Uterus (tissue), 2 donors: Measurements from ENCODE around the gene ITGAL.

Source experiments
- CTCF ChIP-seq, 4 experiments: fragments of 200-600 bp in 2 of 4; fragments of 450-650 bp in 2 of 4; sonication (generic) in 2 of 4; IDR thresholded peaks; one replicate each; pipeline ENCODE4 v1.5.1; 2016 to 2019; ENCODE audit warnings: antibody characterized with exemption in 4 of 4, mild to moderate bottlenecking in 2 of 4, moderate library complexity in 1 of 4
- POLR2A ChIP-seq, 2 donors: fragments of 450-650 bp; IDR thresholded peaks; one replicate each; pipeline ENCODE4 v1.6.1; 2016; ENCODE audit warnings: antibody characterized with exemption in 2 of 2, mild to moderate bottlenecking in 1 of 2, moderate library complexity in 1 of 2

GRCh38 chr16:30569281-30569680 is 96.7 kb downstream of the ITGAL start:
- no peak for TF ChIP-seq CTCF (IDR thresholded peaks at IDR 0.05)
- TF ChIP-seq POLR2A (IDR thresholded peaks at IDR 0.05), result no peak
